Right lobe of liver (tissue), 4 donors: Measurements from ENCODE around the gene SLC8A1.

Experiments used
- POLR2A ChIP-seq: fragments of 450-650 bp; IDR thresholded peaks from one replicate; pipeline ENCODE4 v1.6.1; 2017; ENCODE audit warnings: antibody characterized with exemption, mild to moderate bottlenecking
- TF ChIP-seq, protein P1 (sequence below), 4 donors: fragments of 200-600 bp in 3 of 4; fragments of 450-650 bp in 1 of 4; IDR thresholded peaks; one replicate each; pipeline versions ENCODE4 v1.5.1 to v1.8.0; 2016 to 2022; ENCODE audit warnings: antibody characterized with exemption in 4 of 4, mild to moderate bottlenecking in 2 of 4
- donor health status: DM: no; HTN: no; CAD: no.
- donor health status: DM: no; HTN: no; CAD: no.
- donor health status: DM: no; HTN: yes; CAD: no.

DNA sequence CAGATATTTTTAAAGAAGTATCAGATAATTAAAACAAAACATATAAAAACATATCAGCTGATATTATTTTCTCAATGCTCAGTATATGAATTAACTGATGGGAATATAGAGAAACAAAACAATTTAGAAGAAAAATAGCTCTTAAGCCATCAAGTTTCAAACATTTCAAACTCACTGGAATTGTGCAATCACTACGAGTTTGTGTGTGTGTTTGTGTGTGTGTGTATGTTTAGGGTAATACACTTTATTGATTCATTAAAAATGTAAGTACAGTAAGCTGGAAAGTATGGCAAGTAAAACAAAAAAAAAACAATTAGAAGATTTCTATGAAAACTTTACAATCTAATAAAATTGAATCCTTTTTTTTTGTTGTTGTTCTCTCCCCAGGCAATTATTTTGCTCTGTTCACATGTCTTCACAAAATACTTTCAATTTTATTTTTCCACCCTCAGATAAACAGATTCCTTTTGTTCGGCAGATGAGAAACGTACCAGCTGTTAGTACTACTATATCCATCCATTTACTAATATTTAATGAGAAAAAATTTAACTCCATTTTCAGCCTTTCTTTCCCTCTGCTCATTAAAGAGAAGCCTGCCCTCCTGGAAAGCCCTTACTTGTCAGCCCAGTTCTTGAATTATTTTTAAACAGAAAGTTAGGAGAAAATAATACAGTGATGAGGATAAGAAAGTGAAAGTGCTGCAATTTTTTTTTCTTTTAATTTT, 87.6 kb downstream of the SLC8A1 start:
- TF ChIP-seq, protein P1, sequence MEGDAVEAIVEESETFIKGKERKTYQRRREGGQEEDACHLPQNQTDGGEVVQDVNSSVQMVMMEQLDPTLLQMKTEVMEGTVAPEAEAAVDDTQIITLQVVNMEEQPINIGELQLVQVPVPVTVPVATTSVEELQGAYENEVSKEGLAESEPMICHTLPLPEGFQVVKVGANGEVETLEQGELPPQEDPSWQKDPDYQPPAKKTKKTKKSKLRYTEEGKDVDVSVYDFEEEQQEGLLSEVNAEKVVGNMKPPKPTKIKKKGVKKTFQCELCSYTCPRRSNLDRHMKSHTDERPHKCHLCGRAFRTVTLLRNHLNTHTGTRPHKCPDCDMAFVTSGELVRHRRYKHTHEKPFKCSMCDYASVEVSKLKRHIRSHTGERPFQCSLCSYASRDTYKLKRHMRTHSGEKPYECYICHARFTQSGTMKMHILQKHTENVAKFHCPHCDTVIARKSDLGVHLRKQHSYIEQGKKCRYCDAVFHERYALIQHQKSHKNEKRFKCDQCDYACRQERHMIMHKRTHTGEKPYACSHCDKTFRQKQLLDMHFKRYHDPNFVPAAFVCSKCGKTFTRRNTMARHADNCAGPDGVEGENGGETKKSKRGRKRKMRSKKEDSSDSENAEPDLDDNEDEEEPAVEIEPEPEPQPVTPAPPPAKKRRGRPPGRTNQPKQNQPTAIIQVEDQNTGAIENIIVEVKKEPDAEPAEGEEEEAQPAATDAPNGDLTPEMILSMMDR (IDR thresholded peaks at IDR 0.05) = no peak
- TF ChIP-seq POLR2A = no peak
